H9 (cell line): Measurements from ENCODE around the gene LONP2. TPM values are rescaled to one million over a fixed set of nuclear protein-coding genes. Genes with fewer than 3 reads are reported as not detected.

Source experiments
- DNase-seq: peaks from one replicate; pipeline ENCODE4 v3.0.0-alpha.2; 2017
- H2AFZ ChIP-seq: one replicate; pipeline ENCODE4 v1.6.1; 2013; ENCODE audit warnings: mild to moderate bottlenecking, low read length, control low read depth, moderate library complexity
- H2AK5ac ChIP-seq: 2 replicates; pipeline ENCODE4 v1.6.1; 2013; ENCODE audit warnings: low read length, control low read depth, mixed read lengths; ENCODE audit not compliant: insufficient read length
- H2BK120ac ChIP-seq: one replicate; pipeline ENCODE4 v1.6.1; 2013; ENCODE audit warnings: low read depth, mild to moderate bottlenecking, low read length, control low read depth, inconsistent platforms; ENCODE audit not compliant: poor library complexity, severe bottlenecking
- H2BK12ac ChIP-seq: 2 replicates; pipeline ENCODE4 v1.6.1; 2013; ENCODE audit warnings: low read length, control low read depth, mixed read lengths, low read depth; ENCODE audit not compliant: insufficient read length
- H2BK15ac ChIP-seq: 2 replicates; pipeline ENCODE4 v1.6.1; 2013; ENCODE audit warnings: low read depth, low read length, control low read depth
- H2BK20ac ChIP-seq: one replicate; pipeline ENCODE4 v1.6.1; 2013; ENCODE audit warnings: low read depth, mild to moderate bottlenecking, low read length, control low read depth, inconsistent platforms; ENCODE audit not compliant: poor library complexity, severe bottlenecking
- H2BK5ac ChIP-seq: 2 replicates; pipeline ENCODE4 v1.6.1; 2013; ENCODE audit warnings: low read length, control low read depth, mixed read lengths; ENCODE audit not compliant: insufficient read length
- H3K14ac ChIP-seq: 2 replicates; pipeline ENCODE4 v1.6.1; 2013; ENCODE audit warnings: low read length, control low read depth; ENCODE audit not compliant: insufficient read depth
- H3K18ac ChIP-seq: 2 replicates; pipeline ENCODE4 v1.6.1; 2013; ENCODE audit warnings: low read depth, mild to moderate bottlenecking, mixed read lengths, low read length, control low read depth; ENCODE audit not compliant: insufficient read length
- H3K23ac ChIP-seq: 2 replicates; pipeline ENCODE4 v1.6.1; 2013; ENCODE audit warnings: low read length, control low read depth, mixed read lengths, low read depth; ENCODE audit not compliant: insufficient read length
- H3K23me2 ChIP-seq: 2 replicates; pipeline ENCODE4 v1.6.1; 2013; ENCODE audit warnings: low read depth, mild to moderate bottlenecking, mixed read lengths, low read length, control low read depth; ENCODE audit not compliant: insufficient read length, poor library complexity, severe bottlenecking
- H3K27ac ChIP-seq: 2 replicates; pipeline ENCODE4 v1.5.1; 2013; ENCODE audit warnings: low read length, control low read depth, mixed read lengths, low read depth; ENCODE audit not compliant: insufficient read length
- H3K27me3 ChIP-seq: 2 replicates; pipeline ENCODE4 v1.6.1; 2013; ENCODE audit warnings: low read length, control low read depth, inconsistent platforms; ENCODE audit not compliant: insufficient read depth
- H3K4ac ChIP-seq: 2 replicates; pipeline ENCODE4 v1.6.1; 2013; ENCODE audit warnings: low read depth, mild to moderate bottlenecking, control low read depth, inconsistent platforms, low read length, moderate library complexity
- H3K4me1 ChIP-seq: 2 replicates; pipeline ENCODE4 v1.6.1; 2013; ENCODE audit warnings: low read length, control low read depth, inconsistent platforms; ENCODE audit not compliant: insufficient read depth
- H3K4me2 ChIP-seq: 2 replicates; pipeline ENCODE4 v1.6.1; 2013; ENCODE audit warnings: low read length, control low read depth, mixed read lengths; ENCODE audit not compliant: insufficient read length, insufficient read depth
- H3K56ac ChIP-seq: 2 replicates; pipeline ENCODE4 v1.6.1; 2013; ENCODE audit warnings: low read depth, mild to moderate bottlenecking, mixed read lengths, low read length, control low read depth; ENCODE audit not compliant: insufficient read length
- H3K79me1 ChIP-seq: 2 replicates; pipeline ENCODE4 v1.6.1; 2013; ENCODE audit warnings: low read depth, mild to moderate bottlenecking, moderate library complexity, low read length, control low read depth, inconsistent platforms; ENCODE audit not compliant: insufficient read depth, poor library complexity, severe bottlenecking
- H3K79me2 ChIP-seq: 2 replicates; pipeline ENCODE4 v1.6.1; 2013; ENCODE audit warnings: low read length, control low read depth, inconsistent platforms; ENCODE audit not compliant: insufficient read depth
- H3K9ac ChIP-seq: 2 replicates; pipeline ENCODE4 v1.6.1; 2013; ENCODE audit warnings: low read length, control low read depth, mixed read lengths; ENCODE audit not compliant: insufficient read length; ENCODE audit errors: extremely low read depth
- H3K9me3 ChIP-seq: one replicate; pipeline ENCODE4 v1.6.1; 2013; ENCODE audit warnings: low read depth, low read length, inconsistent platforms; ENCODE audit not compliant: control insufficient read depth
- H3T11ph ChIP-seq: one replicate; pipeline ENCODE4 v1.6.1; 2013; ENCODE audit warnings: mild to moderate bottlenecking, low read length, control low read depth, inconsistent platforms
- H4K20me1 ChIP-seq: one replicate; pipeline ENCODE4 v1.6.1; 2013; ENCODE audit not compliant: control insufficient read depth, insufficient read length, insufficient read depth
- H4K5ac ChIP-seq: 2 replicates; pipeline ENCODE4 v1.6.1; 2013; ENCODE audit warnings: low read depth, mild to moderate bottlenecking, mixed read lengths, low read length, control low read depth; ENCODE audit not compliant: insufficient read length
- H4K8ac ChIP-seq: replicated peaks from 2 replicates; pipeline ENCODE4 v1.6.1; 2013; ENCODE audit warnings: low read length, control low read depth, mixed read lengths, low read depth; ENCODE audit not compliant: insufficient read length
- H4K91ac ChIP-seq: 2 replicates; pipeline ENCODE4 v1.6.1; 2013; ENCODE audit warnings: low read depth, mild to moderate bottlenecking, moderate library complexity, mixed read lengths, low read length, control low read depth; ENCODE audit not compliant: insufficient read length
- H3K27ac Mint-ChIP-seq, 3 experiments: 2 replicates in 2 of 3; 3 replicates in 1 of 3; pipeline ENCODE4 v1.8.0; 2020 to 2021; ENCODE audit warnings: mixed read lengths in 3 of 3, mild to moderate bottlenecking in 1 of 3, moderate library complexity in 1 of 3
- H3K27me3 Mint-ChIP-seq: 2 replicates; pipeline ENCODE4 v1.8.0; 2021; ENCODE audit warnings: low read depth, mild to moderate bottlenecking, moderate library complexity, mixed read lengths
- H3K36me3 Mint-ChIP-seq, 3 experiments: 2 replicates in 2 of 3; 3 replicates in 1 of 3; pipeline ENCODE4 v1.8.0; 2020 to 2021; ENCODE audit warnings: low read depth in 3 of 3, mixed read lengths in 3 of 3; ENCODE audit not compliant: insufficient read depth in 1 of 3
- H3K4me1 Mint-ChIP-seq, 2 experiments: 2 replicates each; pipeline ENCODE4 v1.8.0; 2020; ENCODE audit warnings: mixed read lengths in 2 of 2
- H3K4me3 Mint-ChIP-seq, 2 experiments: 2 replicates in 1 of 2; 3 replicates in 1 of 2; pipeline ENCODE4 v1.8.0; 2020 to 2021; ENCODE audit warnings: mild to moderate bottlenecking in 2 of 2, mixed read lengths in 2 of 2, moderate library complexity in 1 of 2
- H3K9me3 Mint-ChIP-seq, 2 experiments: 2 replicates in 1 of 2; 3 replicates in 1 of 2; pipeline ENCODE4 v1.8.0; 2020; ENCODE audit warnings: mild to moderate bottlenecking in 2 of 2, mixed read lengths in 2 of 2, moderate library complexity in 1 of 2
- CTCF ChIP-seq: fragments of 200-600 bp; sonication (generic); conservative IDR thresholded peaks from 3 replicates; pipeline ENCODE4 v1.8.0; 2021; ENCODE audit warnings: antibody characterized with exemption, mild to moderate bottlenecking
- WGBS: extraction: QIAGEN DNeasy Blood & Tissue Kit; methylation state at CpG from one replicate; pipeline ENCODE4 v1.1.7; 2013; ENCODE audit warnings: missing lambda C conversion rate, low lambda C conversion rate, mixed read lengths; ENCODE audit not compliant: insufficient read length; ENCODE audit errors: extremely low coverage; 5-methylcytosine and 5-hydroxymethylcytosine counted together
- total RNA-seq: library from RNA; stranded (reverse); gene quantifications from 2 replicates; pipeline ENCODE4 v1.2.1, GENCODE V29; 2021

The LONP2 gene
- total RNA-seq, 1 experiment from 2014 or later: 27.8 TPM

- Mint-ChIP-seq H3K4me1 (peaks cover 45% of the 10 kb centered on the region in 2 experiments), H3K9me3 (no peaks in the 10 kb centered on the region; a peak in 1 of 5 replicates), H3K36me3 (peaks cover 0 to 11% (median 4%) of the 10 kb centered on the region in 3 experiments; a peak in 5 of 7 replicates), H3K27ac (peak overlapping the region; percentile 94 to 96 (median 96)), H3K4me3 (peak overlapping the region; percentile 64 to 87), H3K27me3 (no peaks in the 10 kb centered on the region)
- Histone ChIP-seq H2BK20ac (no peak overlapping the region), H4K20me1 (no peaks in the 10 kb centered on the region), H4K91ac (no peak overlapping the region), H3K56ac (no peak overlapping the region), H3T11ph (no peak overlapping the region), H3K4me1 (peaks cover 2% of the 10 kb centered on the region), H2BK5ac (no peak overlapping the region), H3K14ac (peak overlapping the region; percentile 72; the same call in 1 of the 2 replicates), H2AK5ac (no peak overlapping the region), H3K27ac (peak overlapping the region; percentile 64), H3K79me2 (peaks cover 45% of the 10 kb centered on the region; the same call in 1 of the 2 replicates), H3K23me2 (peaks cover 4% of the 10 kb centered on the region), H3K27me3 (no peaks in the 10 kb centered on the region), H3K9ac (peak overlapping the region; percentile 75), H3K9me3 (no peaks in the 10 kb centered on the region), H2BK12ac (no peak overlapping the region), H3K4me2 (peak overlapping the region; percentile 56), H2BK15ac (no peak overlapping the region), H2AFZ (no peak overlapping the region), H3K4ac (no peak overlapping the region; the same call in 1 of the 2 replicates), H3K79me1 (no peaks in the 10 kb centered on the region), H3K23ac (no peak overlapping the region), H4K5ac (no peak overlapping the region), H2BK120ac (peak overlapping the region; percentile 42), H4K8ac (no peak overlapping the region), H3K18ac (peak overlapping the region; percentile 86)
- WGBS: no CpG with 5 or more reads among the region's 21 CpGs
- TF ChIP-seq CTCF: no peak
- peak; percentile 56 for DNase-seq
These were observed 122.3 kb downstream of the LONP2 start for GRCh38 chr16:48366165-48367093.
